ENCODE measurements around the gene PDZD4.

DNA sequence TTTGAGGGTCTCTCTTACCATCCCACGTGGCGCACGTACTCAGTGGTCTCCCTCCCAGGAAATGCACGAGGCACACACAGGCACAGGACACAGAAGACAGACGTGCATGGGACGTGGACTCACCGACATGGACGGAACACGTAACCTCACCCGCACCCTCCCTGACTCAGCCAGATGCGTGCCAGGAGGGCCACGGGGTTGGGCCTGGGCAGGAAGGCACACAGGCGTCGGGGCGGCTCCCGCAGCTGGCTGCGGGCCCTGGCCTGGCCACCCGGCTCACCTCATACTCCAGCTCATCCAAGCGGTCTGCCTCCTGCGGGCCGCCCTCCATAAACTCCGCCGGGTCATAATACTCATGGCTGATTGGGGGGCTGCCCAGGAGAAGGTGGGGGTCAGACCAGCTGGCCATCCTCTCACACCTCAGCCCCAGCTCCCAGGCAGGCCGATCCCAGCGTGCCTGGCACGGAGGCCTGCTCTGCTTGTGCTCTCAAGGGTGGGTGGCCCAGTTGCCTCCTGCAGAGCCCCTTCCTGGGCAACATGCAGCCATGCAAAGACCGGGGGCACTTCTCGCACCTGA, 23.3 kb downstream of the PDZD4 start:
- TF ChIP-seq RAD21 (IDR thresholded peaks at IDR 0.05; ENCODE audit: low read depth) (no peak), TAF1 (IDR thresholded peaks at IDR 0.05; ENCODE audit: low read depth) (no peak), EP300 (IDR thresholded peaks at IDR 0.05; ENCODE audit: borderline replicate concordance) (no peak), TEAD4 (IDR thresholded peaks at IDR 0.05) (no peak), YY1 (IDR thresholded peaks at IDR 0.05; ENCODE audit: low read depth) (no peak), CREB1 (IDR thresholded peaks at IDR 0.05; ENCODE audit: low read depth) (no peak), ZBTB7A (IDR thresholded peaks at IDR 0.05; ENCODE audit: low read depth) (no peak), FOXM1 (IDR thresholded peaks at IDR 0.05; ENCODE audit: borderline replicate concordance, low read depth) (no peak)
- TF ChIP-seq, protein P1, sequence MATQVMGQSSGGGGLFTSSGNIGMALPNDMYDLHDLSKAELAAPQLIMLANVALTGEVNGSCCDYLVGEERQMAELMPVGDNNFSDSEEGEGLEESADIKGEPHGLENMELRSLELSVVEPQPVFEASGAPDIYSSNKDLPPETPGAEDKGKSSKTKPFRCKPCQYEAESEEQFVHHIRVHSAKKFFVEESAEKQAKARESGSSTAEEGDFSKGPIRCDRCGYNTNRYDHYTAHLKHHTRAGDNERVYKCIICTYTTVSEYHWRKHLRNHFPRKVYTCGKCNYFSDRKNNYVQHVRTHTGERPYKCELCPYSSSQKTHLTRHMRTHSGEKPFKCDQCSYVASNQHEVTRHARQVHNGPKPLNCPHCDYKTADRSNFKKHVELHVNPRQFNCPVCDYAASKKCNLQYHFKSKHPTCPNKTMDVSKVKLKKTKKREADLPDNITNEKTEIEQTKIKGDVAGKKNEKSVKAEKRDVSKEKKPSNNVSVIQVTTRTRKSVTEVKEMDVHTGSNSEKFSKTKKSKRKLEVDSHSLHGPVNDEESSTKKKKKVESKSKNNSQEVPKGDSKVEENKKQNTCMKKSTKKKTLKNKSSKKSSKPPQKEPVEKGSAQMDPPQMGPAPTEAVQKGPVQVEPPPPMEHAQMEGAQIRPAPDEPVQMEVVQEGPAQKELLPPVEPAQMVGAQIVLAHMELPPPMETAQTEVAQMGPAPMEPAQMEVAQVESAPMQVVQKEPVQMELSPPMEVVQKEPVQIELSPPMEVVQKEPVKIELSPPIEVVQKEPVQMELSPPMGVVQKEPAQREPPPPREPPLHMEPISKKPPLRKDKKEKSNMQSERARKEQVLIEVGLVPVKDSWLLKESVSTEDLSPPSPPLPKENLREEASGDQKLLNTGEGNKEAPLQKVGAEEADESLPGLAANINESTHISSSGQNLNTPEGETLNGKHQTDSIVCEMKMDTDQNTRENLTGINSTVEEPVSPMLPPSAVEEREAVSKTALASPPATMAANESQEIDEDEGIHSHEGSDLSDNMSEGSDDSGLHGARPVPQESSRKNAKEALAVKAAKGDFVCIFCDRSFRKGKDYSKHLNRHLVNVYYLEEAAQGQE (IDR thresholded peaks at IDR 0.05; ENCODE audit: low read depth): no peak
- TF ChIP-seq, protein P2, sequence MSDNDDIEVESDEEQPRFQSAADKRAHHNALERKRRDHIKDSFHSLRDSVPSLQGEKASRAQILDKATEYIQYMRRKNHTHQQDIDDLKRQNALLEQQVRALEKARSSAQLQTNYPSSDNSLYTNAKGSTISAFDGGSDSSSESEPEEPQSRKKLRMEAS (IDR thresholded peaks at IDR 0.05): no peak
- TF ChIP-seq, protein P3, sequence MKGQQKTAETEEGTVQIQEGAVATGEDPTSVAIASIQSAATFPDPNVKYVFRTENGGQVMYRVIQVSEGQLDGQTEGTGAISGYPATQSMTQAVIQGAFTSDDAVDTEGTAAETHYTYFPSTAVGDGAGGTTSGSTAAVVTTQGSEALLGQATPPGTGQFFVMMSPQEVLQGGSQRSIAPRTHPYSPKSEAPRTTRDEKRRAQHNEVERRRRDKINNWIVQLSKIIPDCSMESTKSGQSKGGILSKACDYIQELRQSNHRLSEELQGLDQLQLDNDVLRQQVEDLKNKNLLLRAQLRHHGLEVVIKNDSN (IDR thresholded peaks at IDR 0.05): no peak

All from Ishikawa (cell line).